K562 (cell line): ENCODE results near the gene OR2V1. TPM values are rescaled to one million over a fixed set of nuclear protein-coding genes. Genes with fewer than 3 reads are reported as not detected.

ENCODE experiments used
- DLX4 ChIP-seq: fragments of 250-450 bp; sonication (Bioruptor Pico); IDR thresholded peaks from 2 replicates; pipeline ENCODE4 v1.6.1; 2021; ENCODE audit warnings: mild to moderate bottlenecking
- GABPB2 ChIP-seq: fragments of 250-450 bp; sonication (Bioruptor Pico); conservative IDR thresholded peaks from 2 replicates; pipeline ENCODE4 v1.5.1; 2021; ENCODE audit warnings: mild to moderate bottlenecking
- HCFC1 ChIP-seq: IDR thresholded peaks from 2 replicates; pipeline ENCODE4 v1.6.1; 2012; ENCODE audit warnings: low read depth, low read length, improper control_type of control experiment
- KLF10 ChIP-seq: fragments of 250-450 bp; sonication (Bioruptor Pico); IDR thresholded peaks from 2 replicates; pipeline ENCODE4 v1.6.1; 2021; ENCODE audit warnings: matching md5 sums
- MAFF ChIP-seq: IDR thresholded peaks from 2 replicates; pipeline ENCODE4 v1.6.1; 2012; ENCODE audit warnings: low read length, improper control_type of control experiment
- MIER1 ChIP-seq: fragments of 450-650 bp; IDR thresholded peaks from 2 replicates; pipeline ENCODE4 v1.6.1; 2016; ENCODE audit warnings: antibody characterized with exemption, mild to moderate bottlenecking, low read depth
- MYNN ChIP-seq, 2 experiments: sonication (generic); formaldehyde crosslinking in 1 of 2; IDR thresholded peaks; 2 replicates each; pipeline versions ENCODE4 v1.5.0 to v1.6.1; 2016 to 2020; ENCODE audit warnings: antibody characterized with exemption in 1 of 2, missing genetic modification reagents in 1 of 2
- NR1H2 ChIP-seq: sonication (generic); formaldehyde crosslinking; IDR thresholded peaks from 2 replicates; pipeline ENCODE4 v1.4.0; 2020; ENCODE audit warnings: mild to moderate bottlenecking, missing genetic modification reagents
- PHTF2 ChIP-seq: fragments of 250-450 bp; sonication (Bioruptor Pico); IDR thresholded peaks from 2 replicates; pipeline ENCODE4 v1.5.0; 2021; ENCODE audit warnings: mild to moderate bottlenecking
- TSHZ1 ChIP-seq: fragments of 250-450 bp; sonication (Bioruptor Pico); IDR thresholded peaks from 2 replicates; pipeline ENCODE4 v1.4.0; 2020; ENCODE audit warnings: mild to moderate bottlenecking, moderate library complexity
- XRCC4 ChIP-seq: IDR thresholded peaks from one replicate; pipeline ENCODE4 v1.6.1; 2011; ENCODE audit not compliant: insufficient read depth, insufficient read length; ENCODE audit errors: extremely low read depth
- ZBTB2 ChIP-seq: fragments of 450-650 bp; IDR thresholded peaks from 2 replicates; pipeline ENCODE4 v1.6.1; 2016; ENCODE audit warnings: antibody characterized with exemption
- ZC3H11A ChIP-seq: IDR thresholded peaks from 2 replicates; pipeline ENCODE4 v1.6.1; 2012; ENCODE audit warnings: low read depth, low read length, improper control_type of control experiment
- ZFP91 ChIP-seq: sonication (generic); formaldehyde crosslinking; IDR thresholded peaks from 2 replicates; pipeline ENCODE4 v1.8.0; 2022; ENCODE audit warnings: mild to moderate bottlenecking, missing genetic modification reagents
- ZNF592 ChIP-seq: fragments of 450-650 bp; IDR thresholded peaks from 2 replicates; pipeline ENCODE4 v1.6.1; 2017; ENCODE audit warnings: antibody characterized with exemption, mild to moderate bottlenecking
- ZNF699 ChIP-seq: fragments of 250-450 bp; sonication (Bioruptor Pico); IDR thresholded peaks from 2 replicates; pipeline ENCODE4 v1.8.0; 2021; ENCODE audit warnings: mild to moderate bottlenecking, moderate library complexity; ENCODE audit not compliant: insufficient replicate concordance
- ZNF79 ChIP-seq: fragments of 250-450 bp; sonication (Bioruptor Pico); IDR thresholded peaks from 2 replicates; pipeline ENCODE4 v1.4.0; 2020; ENCODE audit warnings: low read depth, mild to moderate bottlenecking, moderate library complexity
- polyA plus RNA-seq, 8 experiments: library from polyadenylated mRNA; depleted of rRNA in 4 of 8; stranded (reverse) in 5 of 8; unstranded in 3 of 8; fragments of >200 nt; fragmentation: Nextera tagmentation in 2 of 8; fragmentation: Illumina TruSeq in 1 of 8; extraction: Ambion mirVana in 2 of 8; extraction: Trizol in 1 of 8; gene quantifications; 2 replicates each; pipeline versions ENCODE4 v1.2.1 to v1.2.3, GENCODE V29; 2011 to 2014; ENCODE audit warnings: inconsistent platforms in 1 of 8, missing spikeins in 1 of 8
- total RNA-seq, 7 experiments: library from RNA; depleted of rRNA in 6 of 7; stranded (reverse); fragments of >200 nt in 6 of 7; fragmentation: Illumina TruSeq in 2 of 7; extraction: Trizol in 2 of 7; gene quantifications; 2 replicates each; pipeline versions ENCODE4 v1.2.1 to v1.2.3, GENCODE V29; 2011 to 2021; ENCODE audit warnings: low replicate concordance in 1 of 7

The OR2V1 gene
- total and polyA plus RNA-seq, 9 of the 15 experiments (the other 6 are each of a cell fraction or from before 2014, with no cell fraction given) = 0.04 to 0.28 (median 0.15) TPM; not detected in 5

- TF ChIP-seq GABPB2 (CRISPR knock-in tag) = no peak
- TF ChIP-seq ZNF699 (CRISPR knock-in tag) = no peak
- TF ChIP-seq TSHZ1 = no peak
- TF ChIP-seq ZNF592 = peak; percentile 56; the same call in 1 of the 2 replicates
- no peak for TF ChIP-seq DLX4 (CRISPR knock-in tag)
- no peak for TF ChIP-seq KLF10 (CRISPR knock-in tag)
- no peak for TF ChIP-seq PHTF2 (CRISPR knock-in tag)
- no peak for TF ChIP-seq XRCC4
- TF ChIP-seq ZC3H11A = no peak
- TF ChIP-seq ZBTB2 = no peak; the same call in 1 of the 2 replicates
- no peak; the same call in 1 of the 2 replicates for TF ChIP-seq HCFC1
- TF ChIP-seq MAFF = peak; percentile 97
- no peak for TF ChIP-seq MYNN (IDR thresholded peaks at IDR 0.05)
- TF ChIP-seq MYNN (CRISPR knock-in tag; IDR thresholded peaks at IDR 0.05) = no peak
- no peak for TF ChIP-seq ZNF79 (CRISPR knock-in tag)
- no peak for TF ChIP-seq MIER1
- TF ChIP-seq ZFP91 (CRISPR knock-in tag) = no peak
- no peak for TF ChIP-seq NR1H2 (CRISPR knock-in tag)
These were observed 2.8 kb upstream of the OR2V1 start (continued) for GRCh38 chr5:181133610-181134231.
